ENCODE measurements around the gene SGK2. TPM values are rescaled to one million over a fixed set of nuclear protein-coding genes. Genes with fewer than 3 reads are reported as not detected.

The SGK2 gene
- total RNA-seq, 4 donors from 2014 or later, result 1.8 to 13.6 (median 5.3) TPM

GRCh38 chr20:43534016-43534415 lies 24.8 kb upstream of the SGK2 start:
- intact Hi-C loops (cut with DNase I; ENCODE audit: low total_unique reads), result loop anchor here (10.0 kb wide), 1 partner anchor 551 kb away; no protein-coding TSS in a partner anchor

DNA sequence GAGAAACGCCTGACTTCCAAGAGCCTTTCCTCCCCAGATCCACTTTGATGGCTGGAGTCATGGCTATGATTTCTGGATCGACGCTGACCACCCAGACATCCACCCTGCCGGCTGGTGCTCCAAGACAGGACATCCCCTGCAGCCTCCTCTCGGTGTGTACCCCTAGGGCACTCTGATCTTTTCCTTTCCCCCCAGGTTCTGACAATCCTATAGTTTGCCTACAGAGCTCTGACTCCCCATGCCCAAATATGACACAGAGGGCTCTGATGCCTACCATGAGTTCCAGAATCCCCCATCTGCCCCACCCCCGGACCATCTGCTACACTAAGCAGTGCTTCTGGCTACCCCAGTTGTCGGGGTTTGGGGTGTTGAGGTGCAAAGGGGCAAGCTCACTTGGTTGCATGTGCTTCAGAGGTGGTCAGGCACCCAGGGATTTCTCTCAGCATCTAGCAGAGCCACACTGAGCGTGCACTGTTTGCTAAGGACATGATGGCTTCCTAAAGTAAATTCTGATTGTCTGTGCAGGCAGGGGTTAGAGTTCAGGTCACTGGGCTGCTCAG lies 24.0 kb upstream of the SGK2 start:
- peak in 1 of 2 donors; percentile 70 for DNase-seq (ENCODE audit: low spot score in 2 of 2)
- no peak for TF ChIP-seq POLR2A (IDR thresholded peaks at IDR 0.05)
- TF ChIP-seq, protein P1, sequence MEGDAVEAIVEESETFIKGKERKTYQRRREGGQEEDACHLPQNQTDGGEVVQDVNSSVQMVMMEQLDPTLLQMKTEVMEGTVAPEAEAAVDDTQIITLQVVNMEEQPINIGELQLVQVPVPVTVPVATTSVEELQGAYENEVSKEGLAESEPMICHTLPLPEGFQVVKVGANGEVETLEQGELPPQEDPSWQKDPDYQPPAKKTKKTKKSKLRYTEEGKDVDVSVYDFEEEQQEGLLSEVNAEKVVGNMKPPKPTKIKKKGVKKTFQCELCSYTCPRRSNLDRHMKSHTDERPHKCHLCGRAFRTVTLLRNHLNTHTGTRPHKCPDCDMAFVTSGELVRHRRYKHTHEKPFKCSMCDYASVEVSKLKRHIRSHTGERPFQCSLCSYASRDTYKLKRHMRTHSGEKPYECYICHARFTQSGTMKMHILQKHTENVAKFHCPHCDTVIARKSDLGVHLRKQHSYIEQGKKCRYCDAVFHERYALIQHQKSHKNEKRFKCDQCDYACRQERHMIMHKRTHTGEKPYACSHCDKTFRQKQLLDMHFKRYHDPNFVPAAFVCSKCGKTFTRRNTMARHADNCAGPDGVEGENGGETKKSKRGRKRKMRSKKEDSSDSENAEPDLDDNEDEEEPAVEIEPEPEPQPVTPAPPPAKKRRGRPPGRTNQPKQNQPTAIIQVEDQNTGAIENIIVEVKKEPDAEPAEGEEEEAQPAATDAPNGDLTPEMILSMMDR (IDR thresholded peaks at IDR 0.05), result no peak
- WGBS, 2 donors, result 93% methylated on average over 8 of the region's 8 CpGs
- intact Hi-C loops (cut with DNase I; ENCODE audit: low total_unique reads), result loop anchor here (10.0 kb wide), 1 partner anchor 550 kb away; no protein-coding TSS in a partner anchor
- no peak overlapping the region for H3K4me3 ChIP-seq (ENCODE audit: low read depth, poor library complexity, severe bottlenecking)

More at GRCh38 chr20:43534016-43534415, 24.8 kb upstream of the SGK2 start:
- DNase-seq (ENCODE audit: low spot score in 2 of 2), result peak in 1 of 2 donors; percentile 76
- TF ChIP-seq POLR2A (IDR thresholded peaks at IDR 0.05), result no peak
- TF ChIP-seq, protein P1 (IDR thresholded peaks at IDR 0.05), result no peak
- 91 to 93% methylated on average over 6 to 7 of the region's 7 CpGs for WGBS, 2 donors
- H3K4me3 ChIP-seq (ENCODE audit: low read depth, poor library complexity, severe bottlenecking), result no peak overlapping the region

DNA sequence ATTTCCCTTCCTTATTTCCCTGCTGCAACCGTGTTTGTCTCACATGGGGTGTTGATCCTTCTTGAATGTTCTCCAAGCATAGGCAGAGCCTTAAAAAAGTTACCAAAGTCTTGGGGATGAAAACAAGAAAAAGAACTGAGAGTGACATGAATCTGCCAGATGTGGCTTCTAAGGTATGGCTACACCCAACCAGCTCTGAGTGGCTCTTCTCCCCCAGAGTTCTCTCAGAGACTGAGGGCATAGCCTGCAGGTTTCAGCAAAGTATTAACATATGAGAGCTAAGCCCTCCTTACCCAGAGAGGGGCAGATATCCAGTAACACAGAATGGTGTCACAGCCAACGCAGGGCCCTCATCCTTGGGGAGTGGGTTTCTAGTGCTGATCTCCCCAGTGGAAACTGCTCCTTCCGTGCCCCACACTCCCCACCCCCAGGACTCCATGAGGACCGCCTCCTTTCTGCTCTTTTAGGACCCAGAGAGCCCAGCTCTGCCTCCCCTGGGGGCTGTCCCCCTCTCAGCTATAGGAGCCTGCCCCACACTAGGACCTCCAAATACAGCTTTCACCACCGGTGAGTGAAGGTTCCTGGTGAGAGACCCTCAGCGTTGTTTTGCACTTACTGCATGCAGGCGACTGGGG lies 23.3 kb upstream of the SGK2 start:
- no peak for TF ChIP-seq POLR2A (IDR thresholded peaks at IDR 0.05)
- TF ChIP-seq, protein P1 (IDR thresholded peaks at IDR 0.05), result no peak
- DNase-seq (ENCODE audit: low spot score in 2 of 2), result peak in 1 of 2 donors; percentile 53
- 80 to 95% methylated on average over 7 of the region's 7 CpGs for WGBS, 2 donors
- intact Hi-C loops (cut with DNase I; ENCODE audit: low total_unique reads), result loop anchor here (10.0 kb wide), 1 partner anchor 549 kb away; no protein-coding TSS in a partner anchor
- H3K4me3 ChIP-seq (ENCODE audit: low read depth, poor library complexity, severe bottlenecking), result no peak overlapping the region

GRCh38 chr20:43536041-43536816 lies 22.6 kb upstream of the SGK2 start:
- intact Hi-C loops (cut with DNase I; ENCODE audit: low total_unique reads), result loop anchor here (10.0 kb wide), 1 partner anchor 549 kb away; no protein-coding TSS in a partner anchor
- 89 to 91% methylated on average over 19 of the region's 19 CpGs for WGBS, 2 donors
- DNase-seq (ENCODE audit: low spot score in 2 of 2), result peak in 1 of 2 donors; percentile 52

GRCh38 chr20:43536817-43537440 lies 21.9 kb upstream of the SGK2 start:
- intact Hi-C loops (cut with DNase I; ENCODE audit: low total_unique reads), result loop anchor here (1.0 to 10.0 kb wide), 2 partner anchors 24 to 548 kb away; no protein-coding TSS in a partner anchor
- H3K4me3 ChIP-seq (ENCODE audit: low read depth, poor library complexity, severe bottlenecking), result no peak overlapping the region
- WGBS, 2 donors, result 57 to 75% methylated on average over 2 of the region's 2 CpGs
- DNase-seq (ENCODE audit: low spot score in 2 of 2), result peak in 1 of 2 donors; percentile 37
- no peak for TF ChIP-seq POLR2A (IDR thresholded peaks at IDR 0.05)
- TF ChIP-seq, protein P1 (IDR thresholded peaks at IDR 0.05), result no peak

More at GRCh38 chr20:43536041-43536816, 22.6 kb upstream of the SGK2 start:
- H3K4me3 ChIP-seq (ENCODE audit: low read depth, poor library complexity, severe bottlenecking), result no peak overlapping the region
- TF ChIP-seq POLR2A (IDR thresholded peaks at IDR 0.05), result no peak
- TF ChIP-seq, protein P1 (IDR thresholded peaks at IDR 0.05), result no peak
